GM19238 (cell line): ENCODE measurements around the gene OMP.
"Not testable (repeated sequence)": the region's sequence is repeated elsewhere in the genome, so short reads cannot be mapped to it uniquely, and the experiment has no call there.

ENCODE experiments used
- DNase-seq: peaks from one replicate; pipeline ENCODE4 v3.0.0; 2011; ENCODE audit warnings: low spot score; ENCODE audit not compliant: insufficient read length

Gene OMP, protein sequence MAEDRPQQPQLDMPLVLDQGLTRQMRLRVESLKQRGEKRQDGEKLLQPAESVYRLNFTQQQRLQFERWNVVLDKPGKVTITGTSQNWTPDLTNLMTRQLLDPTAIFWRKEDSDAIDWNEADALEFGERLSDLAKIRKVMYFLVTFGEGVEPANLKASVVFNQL

GRCh38 chr11:77102246-77103210, at the start of gene OMP:
OMP (plus strand) TSS chr11:77102840; CDS start chr11:77102840, 0 bp downstream.
- DNase-seq: no peak

DNA sequence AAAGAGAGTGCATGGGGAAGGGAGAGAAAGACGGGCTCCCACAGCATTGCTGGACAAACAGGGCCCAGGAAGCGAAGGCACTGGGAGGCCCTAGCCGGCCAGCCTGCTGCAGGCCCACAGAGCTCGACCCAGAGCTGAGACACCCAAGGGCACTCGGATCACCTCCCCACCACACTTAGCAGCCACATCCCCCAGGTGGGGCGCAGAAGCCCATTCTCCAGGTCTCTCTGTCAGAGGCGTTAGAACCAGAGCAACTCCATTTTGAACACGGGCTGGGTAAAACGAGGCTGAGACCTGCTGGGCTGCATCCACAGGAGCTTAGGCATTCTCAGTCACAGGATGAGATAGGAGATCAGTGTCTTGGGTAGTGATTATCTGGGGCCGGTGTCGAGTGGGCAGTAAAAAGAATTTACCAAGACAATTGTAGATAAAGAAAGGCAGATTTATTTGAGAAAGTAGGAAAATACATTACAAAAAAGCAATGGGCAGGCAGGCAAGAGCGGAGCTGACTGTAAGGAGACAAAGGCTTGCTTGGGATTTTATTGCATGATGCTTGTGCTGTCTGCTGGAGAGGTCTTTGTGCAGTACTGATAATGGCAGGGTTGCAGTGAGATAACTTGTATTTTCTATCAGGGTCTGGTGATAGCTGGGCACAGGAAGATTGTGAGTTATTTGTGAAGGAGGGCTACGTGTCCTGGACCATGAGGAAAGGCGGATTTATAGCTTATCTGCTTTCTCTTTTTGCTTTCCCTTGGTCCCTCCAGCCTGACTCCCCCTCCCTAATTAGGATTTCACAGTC, 49.2 kb upstream of the OMP start:
- DNase-seq: no peak

GRCh38 chr11:77054084-77054483, 48.6 kb upstream of the OMP start:
- no peak for DNase-seq

- DNase-seq: no peak
Observed at GRCh38 chr11:77055101-77055561, 47.5 kb upstream of the OMP start.

DNA sequence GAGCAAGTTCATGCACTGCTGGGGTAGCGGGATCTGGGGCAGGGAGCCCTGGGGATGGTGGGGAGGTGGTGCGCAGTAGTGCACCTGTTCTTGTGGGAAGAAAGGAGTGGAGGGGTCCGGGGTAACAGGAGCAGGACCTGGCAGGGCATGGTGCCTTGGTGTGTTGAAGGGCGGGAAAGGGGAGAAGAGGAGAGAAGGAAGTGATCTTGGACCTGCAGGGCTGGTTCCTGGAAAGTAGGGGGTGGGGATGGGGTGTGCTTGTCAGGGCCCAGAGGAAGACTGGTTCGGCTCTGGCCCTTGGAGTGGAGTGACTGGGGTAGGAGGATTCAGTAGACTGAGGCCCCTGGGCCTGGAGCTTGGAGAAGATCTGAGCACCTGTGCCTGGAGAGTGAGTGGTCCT, 46.7 kb upstream of the OMP start:
- DNase-seq: no peak

DNA sequence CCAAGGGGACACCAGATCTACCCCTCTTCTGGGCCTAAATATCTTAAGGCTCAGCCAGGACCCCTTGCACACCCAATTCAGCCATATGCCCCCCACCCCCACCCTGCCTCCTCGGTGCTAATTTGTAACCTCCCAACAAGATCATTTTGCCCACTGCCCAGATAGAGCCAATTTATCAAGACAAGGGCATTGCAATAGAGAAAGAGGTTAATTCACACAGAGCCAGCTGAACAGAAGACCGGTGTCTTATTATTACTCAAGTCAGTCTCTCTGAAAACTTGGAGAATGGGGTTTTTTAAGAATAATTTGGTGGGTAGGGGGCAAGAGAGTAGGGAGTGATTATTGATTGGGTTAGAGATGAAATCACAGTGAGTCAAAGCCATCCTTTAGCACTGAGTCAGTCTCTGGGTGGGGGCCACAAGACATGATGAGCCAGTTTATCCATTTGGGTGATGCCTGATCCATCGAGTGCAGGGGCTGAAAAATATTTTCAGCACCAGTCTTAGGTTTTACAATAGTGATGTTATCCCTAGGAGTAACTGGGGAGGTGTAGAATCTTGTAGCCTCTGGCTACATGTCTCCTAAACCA, 45.7 kb upstream of the OMP start:
- no peak for DNase-seq

- DNase-seq: no peak
Observed at GRCh38 chr11:77057938-77058474, 44.6 kb upstream of the OMP start.

DNA sequence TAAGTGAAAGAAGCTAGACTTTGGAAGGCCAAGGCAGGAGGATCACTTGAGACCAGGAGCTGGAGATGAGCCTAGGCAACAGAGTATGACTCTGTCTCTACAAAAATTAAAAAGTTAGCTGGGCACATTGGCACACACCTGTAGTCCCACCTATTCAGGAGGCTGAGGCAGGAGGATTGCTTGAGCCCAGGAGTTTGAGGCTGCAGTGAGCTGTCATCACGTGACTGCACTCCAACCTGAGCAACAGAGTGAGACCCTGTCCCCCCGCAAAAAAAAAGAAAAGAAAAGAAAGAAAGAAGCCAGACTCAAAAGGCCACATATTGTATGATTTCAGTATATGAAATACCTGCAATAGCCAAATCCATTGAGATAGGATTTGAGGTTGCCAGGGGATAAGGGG, 43.7 kb upstream of the OMP start:
- no peak for DNase-seq

DNA sequence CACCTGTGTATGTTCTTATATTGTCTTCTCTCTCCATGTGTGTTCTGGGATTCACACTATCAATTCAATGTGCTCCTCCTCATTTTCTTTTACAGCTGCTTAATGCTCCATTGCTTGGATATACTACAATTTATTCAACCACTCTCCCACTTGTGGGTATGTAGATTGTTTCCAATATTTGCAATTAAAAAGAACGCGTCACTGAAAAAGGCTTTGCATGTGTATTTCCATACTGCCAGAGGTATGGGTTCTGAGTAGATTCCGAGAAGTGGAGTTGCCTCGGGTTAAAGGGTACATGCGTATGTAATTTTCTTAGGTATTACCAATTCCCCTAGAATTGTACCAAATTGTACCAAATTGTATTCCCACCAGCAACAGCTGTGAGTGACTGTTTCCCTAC, 42.8 kb upstream of the OMP start:
- no peak for DNase-seq

DNA sequence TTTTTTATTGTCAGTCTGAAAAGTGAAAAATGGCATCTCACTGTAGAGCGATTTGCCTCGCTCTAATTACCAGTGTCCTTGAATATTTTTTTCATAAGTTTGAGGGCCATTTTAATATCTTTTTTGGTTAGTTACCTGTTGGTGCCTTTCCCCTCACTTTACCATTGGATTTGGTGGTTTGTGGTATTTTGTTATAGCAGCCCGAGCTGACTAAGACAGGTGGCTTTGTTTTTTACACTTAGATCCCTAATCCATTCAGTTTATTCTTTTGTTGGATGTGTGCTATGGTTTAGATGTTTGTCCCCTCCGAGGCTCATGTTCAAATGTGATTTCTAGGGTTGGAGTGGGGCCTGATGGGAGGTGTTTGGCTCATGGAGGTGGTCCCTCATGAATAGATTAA, 42.4 kb upstream of the OMP start:
- DNase-seq: no peak

- DNase-seq: not testable (repeated sequence)
Observed at GRCh38 chr11:77061258-77061657, 41.4 kb upstream of the OMP start.

DNA sequence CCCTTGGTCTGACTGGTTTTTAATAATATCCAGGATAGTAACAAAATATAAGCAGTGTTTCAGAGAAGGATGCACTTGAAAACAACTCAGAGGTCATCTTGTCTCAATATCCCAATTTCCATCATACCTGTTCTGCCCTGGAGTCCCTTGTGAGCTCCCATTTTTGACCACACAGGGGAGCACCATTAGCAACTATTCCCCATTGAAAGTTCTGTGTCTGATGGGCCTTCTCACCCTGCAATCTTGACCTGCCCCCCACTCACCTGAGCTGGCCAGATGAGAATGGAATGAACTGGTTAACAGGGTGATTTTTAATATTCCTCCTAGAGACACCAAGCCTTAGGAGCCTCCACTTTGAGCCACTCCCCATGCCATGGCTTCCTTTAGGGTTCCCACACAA, 39.7 kb upstream of the OMP start:
- DNase-seq: no peak

DNA sequence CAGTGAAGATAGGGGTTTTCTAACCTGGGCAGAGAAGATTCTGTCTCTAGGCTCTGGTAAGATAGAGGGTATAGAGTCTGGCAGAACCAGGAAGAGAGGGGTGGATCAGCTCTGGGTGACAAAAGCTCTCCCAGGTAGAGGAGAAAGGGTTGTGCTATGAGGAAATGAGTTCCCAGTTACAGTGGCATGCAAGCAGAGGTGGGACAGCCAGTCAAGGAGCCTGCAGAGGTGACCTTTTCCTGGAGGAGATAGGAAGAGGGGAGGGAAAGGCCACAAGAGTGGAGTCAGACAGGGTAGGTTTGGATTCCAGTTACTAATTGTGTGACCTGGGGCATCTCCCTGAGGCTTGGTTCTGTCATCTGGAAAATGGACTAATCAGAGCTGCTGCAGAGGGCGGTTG, 39.2 kb upstream of the OMP start:
- DNase-seq: no peak

GRCh38 chr11:77063861-77064260, 38.8 kb upstream of the OMP start:
- no peak for DNase-seq

GRCh38 chr11:77064648-77065217, 37.9 kb upstream of the OMP start:
- DNase-seq: no peak

DNA sequence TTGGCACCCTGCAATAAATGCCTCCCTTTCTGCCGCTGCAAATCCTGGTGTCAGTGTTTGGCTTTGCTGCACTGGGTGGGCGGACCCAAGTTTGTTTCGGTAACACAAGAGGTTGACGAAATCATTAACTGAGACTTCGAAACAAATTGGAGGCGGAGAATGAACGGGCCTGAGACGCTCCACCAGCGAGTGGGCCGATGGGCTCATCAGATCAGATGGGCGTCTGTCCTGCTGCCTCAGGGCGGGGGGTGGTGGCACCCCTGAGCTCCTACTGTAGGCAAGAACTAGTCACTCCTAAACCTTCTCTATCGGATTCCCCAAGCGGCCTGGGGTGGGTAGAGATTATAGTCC, 36.8 kb upstream of the OMP start:
- no peak for DNase-seq

DNA sequence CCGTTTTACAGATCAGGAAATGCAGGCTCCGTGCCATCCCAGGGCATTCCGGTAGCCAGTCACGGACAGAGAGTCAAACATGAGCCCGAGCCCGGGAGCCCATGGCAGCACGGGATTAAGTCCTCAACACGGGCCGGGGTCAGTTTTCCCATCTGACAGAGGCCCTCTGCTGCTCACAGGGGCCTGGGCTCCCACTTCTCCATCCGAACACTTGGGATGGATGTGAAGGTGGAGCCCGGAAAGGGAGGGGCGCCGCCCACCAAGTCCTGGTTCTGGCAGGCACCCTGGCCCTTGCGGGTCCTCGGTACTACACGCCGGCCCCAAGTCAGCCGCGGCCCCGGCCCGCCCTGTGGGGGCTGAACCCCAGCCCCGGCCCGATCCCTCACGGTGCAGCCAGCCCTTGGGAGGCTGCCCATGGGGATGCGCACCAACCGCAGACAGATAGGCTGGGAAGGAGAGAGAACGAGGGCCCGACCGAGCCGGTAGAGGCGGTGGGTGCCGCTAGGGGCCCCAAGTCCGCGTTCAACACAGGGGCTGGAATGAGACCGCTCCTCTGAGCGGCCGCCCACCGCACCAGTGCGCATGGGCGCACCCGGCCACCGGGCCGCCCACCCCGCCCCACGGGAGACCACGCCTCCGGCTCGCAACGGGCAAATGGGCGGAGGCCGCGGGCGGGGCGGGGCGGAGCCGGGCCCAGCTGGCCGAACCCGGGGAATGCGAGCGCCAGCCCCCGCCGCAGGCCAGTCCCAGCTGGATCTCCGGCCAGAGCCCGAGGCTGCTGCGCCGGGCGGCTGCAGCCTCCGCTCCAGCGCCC, 36.2 kb upstream of the OMP start, which contains the start of gene CAPN5:
TSS of gene CAPN5 (plus strand) at position 743 of the 814 bp plus-strand sequence. CDS start 17,916 bp downstream, outside the sequence.
- peak; percentile 95 for DNase-seq

GRCh38 chr11:77067861-77068443, 34.7 kb upstream of the OMP start:
- no peak for DNase-seq

DNA sequence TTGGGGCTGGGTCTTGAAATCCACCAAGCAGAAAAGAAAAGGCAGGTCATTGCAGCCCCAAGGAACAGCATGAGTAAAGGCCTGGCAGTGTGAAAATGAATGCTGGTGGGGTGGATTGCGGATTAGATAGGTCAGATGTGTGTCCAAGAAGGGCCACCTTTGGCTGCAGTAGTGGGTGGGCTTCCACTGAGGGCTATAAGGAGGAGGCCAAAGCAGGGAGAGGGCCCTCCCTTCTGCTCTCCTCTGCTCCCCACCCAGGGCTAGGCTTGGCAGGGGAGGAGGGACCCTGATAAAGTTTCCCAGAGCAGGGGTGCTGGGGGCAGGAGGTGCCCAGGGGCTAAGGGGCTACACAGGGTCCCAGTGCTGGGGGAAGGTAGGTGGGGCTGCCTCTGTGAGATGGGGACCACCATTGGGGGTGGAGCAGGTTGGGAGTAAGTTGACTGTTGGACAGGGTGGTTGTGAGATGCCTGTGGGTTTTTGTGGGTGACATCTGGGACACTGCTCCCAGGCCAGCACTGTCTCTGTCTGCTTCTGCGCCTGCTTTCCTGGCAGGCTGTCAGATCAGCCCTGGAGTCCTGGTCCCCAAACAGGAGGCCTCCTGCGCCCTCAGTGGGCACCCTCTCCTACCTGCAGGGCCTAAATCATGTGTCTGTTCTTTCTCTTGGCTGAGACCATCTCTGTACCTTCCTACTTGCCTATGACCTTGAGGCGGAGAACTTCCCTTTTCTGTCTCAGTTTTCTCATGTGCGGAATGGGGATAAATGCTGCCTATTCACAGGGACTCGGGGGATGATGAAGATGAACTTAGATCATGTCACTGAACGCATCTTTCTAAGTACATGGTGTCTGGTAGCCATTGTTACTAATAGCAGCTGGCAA, 33.9 kb upstream of the OMP start:
- DNase-seq: no peak
